Progenitor cell of endocrine pancreas (in vitro differentiated cells): ENCODE results near the gene XPOT. TPM values are rescaled to one million over a fixed set of nuclear protein-coding genes. Genes with fewer than 3 reads are reported as not detected.

Experiments used
- DNase-seq: peaks from one replicate; pipeline ENCODE4 v3.0.0; 2021; ENCODE audit warnings: low spot score; ENCODE audit not compliant: unreplicated experiment
- H3K27ac Mint-ChIP-seq: 2 replicates; pipeline ENCODE4 v1.8.0; 2021; ENCODE audit warnings: mild to moderate bottlenecking, moderate library complexity, mixed read lengths
- H3K27me3 Mint-ChIP-seq: 2 replicates; pipeline ENCODE4 v1.8.0; 2021; ENCODE audit warnings: mixed read lengths
- H3K36me3 Mint-ChIP-seq: 2 replicates; pipeline ENCODE4 v1.8.0; 2022; ENCODE audit warnings: mixed read lengths; ENCODE audit not compliant: insufficient read depth
- H3K4me1 Mint-ChIP-seq: 2 replicates; pipeline ENCODE4 v1.8.0; 2021; ENCODE audit warnings: low read depth, mixed read lengths
- H3K4me3 Mint-ChIP-seq: 2 replicates; pipeline ENCODE4 v1.8.0; 2021; ENCODE audit warnings: low read depth, mild to moderate bottlenecking, moderate library complexity, mixed read lengths
- H3K9me3 Mint-ChIP-seq: 2 replicates; pipeline ENCODE4 v1.8.0; 2021; ENCODE audit warnings: low read depth, mixed read lengths
- CTCF ChIP-seq: fragments of 200-600 bp; sonication (generic); IDR thresholded peaks from one replicate; pipeline ENCODE4 v1.5.0; 2021; ENCODE audit warnings: antibody characterized with exemption, mild to moderate bottlenecking; ENCODE audit not compliant: unreplicated experiment
- total RNA-seq: library from RNA; stranded (reverse); gene quantifications from 2 replicates; pipeline ENCODE4 v1.2.1, GENCODE V29; 2021

Gene XPOT
- total RNA-seq, 1 donor from 2014 or later, result 65.4 TPM

- peaks cover 2% of the 10 kb centered on the region for H3K4me1 Mint-ChIP-seq
- H3K36me3 Mint-ChIP-seq, result peaks cover 11% of the 10 kb centered on the region
- DNase-seq, result no peak
- TF ChIP-seq CTCF, result no peak
- H3K27ac Mint-ChIP-seq, result no peak overlapping the region
- H3K4me3 Mint-ChIP-seq, result no peak overlapping the region
- no peaks in the 10 kb centered on the region for H3K27me3 Mint-ChIP-seq
- no peaks in the 10 kb centered on the region for H3K9me3 Mint-ChIP-seq
These were observed 57.6 kb downstream of the XPOT start for GRCh38 chr12:64461634-64462414.

DNA sequence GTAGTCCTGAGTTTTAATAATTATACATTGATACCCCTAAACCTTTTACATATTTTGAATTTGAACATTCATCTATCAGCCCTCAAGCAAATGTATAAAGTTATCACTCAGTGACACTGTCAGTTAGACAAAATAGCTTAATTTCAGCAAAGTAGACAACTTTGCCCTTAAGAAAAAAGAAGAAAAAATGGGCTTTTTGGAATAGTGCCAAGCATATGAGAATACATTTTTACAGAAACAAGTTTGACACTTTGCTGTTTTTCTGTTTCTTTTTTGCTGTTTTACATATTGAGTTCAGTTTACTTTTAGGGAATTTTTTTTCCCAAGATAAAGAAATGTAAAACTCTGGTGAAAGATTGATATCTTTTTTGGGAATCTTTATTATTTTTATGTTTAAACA is 62.0 kb downstream of the XPOT start:
- no peak for DNase-seq
- TF ChIP-seq CTCF, result no peak
- Mint-ChIP-seq H3K9me3 (no peaks in the 10 kb centered on the region), H3K4me3 (no peak overlapping the region), H3K27ac (no peak overlapping the region), H3K27me3 (no peaks in the 10 kb centered on the region), H3K36me3 (peaks cover 19% of the 10 kb centered on the region), H3K4me1 (no peaks in the 10 kb centered on the region)

DNA sequence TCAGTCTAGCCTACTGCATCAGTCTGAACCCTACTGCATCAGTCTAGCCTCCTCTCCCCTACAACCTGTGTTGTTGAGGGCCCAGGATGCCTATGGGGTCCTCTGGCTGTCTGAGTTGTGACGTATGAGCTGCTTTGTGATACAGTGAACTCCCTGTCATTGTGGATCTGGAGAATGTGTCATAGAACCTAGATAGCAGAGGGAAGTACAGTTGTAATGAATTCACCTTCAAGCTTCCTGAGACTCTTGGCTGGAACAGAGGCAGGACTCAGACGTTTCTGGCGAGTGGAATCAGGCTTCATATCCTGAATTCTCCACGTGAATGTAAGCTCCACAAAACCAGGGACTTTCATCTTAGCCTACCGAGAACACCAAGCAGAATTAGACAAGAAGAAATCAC is 64.8 kb downstream of the XPOT start:
- Mint-ChIP-seq H3K27ac (no peak overlapping the region), H3K9me3 (no peaks in the 10 kb centered on the region)

GRCh38 chr12:64469455-64470142 is 65.4 kb downstream of the XPOT start:
- Mint-ChIP-seq H3K36me3 (peaks cover 27% of the 10 kb centered on the region), H3K27ac (no peak overlapping the region), H3K4me1 (no peaks in the 10 kb centered on the region), H3K4me3 (no peak overlapping the region), H3K27me3 (no peaks in the 10 kb centered on the region), H3K9me3 (no peaks in the 10 kb centered on the region)
- TF ChIP-seq CTCF, result no peak
- DNase-seq, result no peak

More for the DNA sequence above, 64.8 kb downstream of the XPOT start:
- Mint-ChIP-seq H3K4me3 (no peak overlapping the region), H3K36me3 (peaks cover 26% of the 10 kb centered on the region), H3K4me1 (no peaks in the 10 kb centered on the region), H3K27me3 (no peaks in the 10 kb centered on the region)
- DNase-seq, result no peak
- TF ChIP-seq CTCF, result no peak

- peaks cover 4% of the 10 kb centered on the region for H3K9me3 Mint-ChIP-seq
- H3K27me3 Mint-ChIP-seq, result no peaks in the 10 kb centered on the region
- DNase-seq, result no peak
- no peak overlapping the region for H3K4me3 Mint-ChIP-seq
- no peak for TF ChIP-seq CTCF
- H3K4me1 Mint-ChIP-seq, result no peaks in the 10 kb centered on the region
- H3K36me3 Mint-ChIP-seq, result peaks cover 32% of the 10 kb centered on the region
- no peak overlapping the region for H3K27ac Mint-ChIP-seq
These were observed 66.3 kb downstream of the XPOT start for GRCh38 chr12:64470495-64470894.
